Muscle layer of duodenum (tissue), 2 donors: ENCODE measurements around the gene VEPH1.

ENCODE experiments used
- H3K27ac ChIP-seq: one replicate; pipeline ENCODE4 v1.7.0; 2013; ENCODE audit warnings: mild to moderate bottlenecking, low read length
- H3K27me3 ChIP-seq: one replicate; pipeline ENCODE4 v1.7.0; 2013; ENCODE audit warnings: low read depth, mild to moderate bottlenecking, control low read depth, low read length
- H3K36me3 ChIP-seq, 2 donors: one replicate each; pipeline ENCODE4 v1.7.0; 2013; ENCODE audit warnings: low read length in 2 of 2, control low read depth in 1 of 2, mild to moderate bottlenecking in 1 of 2; ENCODE audit not compliant: insufficient read depth in 2 of 2, control insufficient read depth in 1 of 2
- H3K4me1 ChIP-seq, 2 donors: one replicate each; pipeline ENCODE4 v1.7.0; 2013; ENCODE audit warnings: low read length in 2 of 2, mild to moderate bottlenecking in 2 of 2, control low read depth in 1 of 2, moderate library complexity in 1 of 2; ENCODE audit not compliant: insufficient read depth in 2 of 2, control insufficient read depth in 1 of 2
- H3K4me3 ChIP-seq, 2 donors: one replicate each; pipeline ENCODE4 v1.7.0; 2013; ENCODE audit warnings: low read length in 2 of 2, low read depth in 1 of 2, mild to moderate bottlenecking in 1 of 2
- H3K9me3 ChIP-seq, 2 donors: one replicate each; pipeline ENCODE4 v1.7.0; 2013; ENCODE audit warnings: low read length in 2 of 2, control low read depth in 1 of 2, mild to moderate bottlenecking in 1 of 2; ENCODE audit not compliant: control insufficient read depth in 1 of 2
- donor health status: healthy.

Gene VEPH1

GRCh38 chr3:157502916-157503595 lies at the start of gene VEPH1:
Gene VEPH1, minus strand, starts transcription at chr3:157503416. Its CDS starts 8,067 bp downstream, at chr3:157495349.
- H3K36me3 ChIP-seq, result no peaks in the 10 kb centered on the region
- no peaks in the 10 kb centered on the region for H3K9me3 ChIP-seq
- H3K27me3 ChIP-seq, result peaks cover 8% of the 10 kb centered on the region
- no peak within 1 kb of the TSS for H3K27ac ChIP-seq
- no peak within 1 kb of the TSS for H3K4me3 ChIP-seq
- H3K4me1 ChIP-seq, result no peaks in the 10 kb centered on the region

GRCh38 chr3:157551961-157552360 lies 48.7 kb upstream of the VEPH1 start:
- Histone ChIP-seq H3K36me3 (no peaks in the 10 kb centered on the region), H3K27ac (no peak overlapping the region), H3K27me3 (no peaks in the 10 kb centered on the region), H3K9me3 (peaks cover 5 to 8% of the 10 kb centered on the region in 2 donors), H3K4me3 (no peak overlapping the region), H3K4me1 (no peaks in the 10 kb centered on the region)

- H3K4me1 ChIP-seq, result no peaks in the 10 kb centered on the region
- no peak overlapping the region for H3K4me3 ChIP-seq
- H3K9me3 ChIP-seq, result peaks cover 5 to 8% of the 10 kb centered on the region in 2 donors
- H3K27me3 ChIP-seq, result no peaks in the 10 kb centered on the region
- no peak overlapping the region for H3K27ac ChIP-seq
- no peaks in the 10 kb centered on the region for H3K36me3 ChIP-seq
Observed at GRCh38 chr3:157549498-157549897, 46.3 kb upstream of the VEPH1 start.

- H3K36me3 ChIP-seq, result no peaks in the 10 kb centered on the region
- no peak overlapping the region for H3K4me3 ChIP-seq
- no peaks in the 10 kb centered on the region for H3K27me3 ChIP-seq
- H3K27ac ChIP-seq, result no peak overlapping the region
- H3K9me3 ChIP-seq, result peaks cover 4 to 6% of the 10 kb centered on the region in 2 donors
- H3K4me1 ChIP-seq, result no peaks in the 10 kb centered on the region
Observed at GRCh38 chr3:157544501-157545130, 41.4 kb upstream of the VEPH1 start.

- H3K27ac ChIP-seq, result no peak overlapping the region
- H3K4me3 ChIP-seq, result peak overlapping the region; percentile 45 to 55
- H3K27me3 ChIP-seq, result no peaks in the 10 kb centered on the region
- peaks cover 4 to 6% of the 10 kb centered on the region in 2 donors for H3K9me3 ChIP-seq
- H3K4me1 ChIP-seq, result no peaks in the 10 kb centered on the region
- no peaks in the 10 kb centered on the region for H3K36me3 ChIP-seq
Observed at GRCh38 chr3:157543501-157544035, 40.4 kb upstream of the VEPH1 start.

- no peaks in the 10 kb centered on the region for H3K4me1 ChIP-seq
- H3K36me3 ChIP-seq, result no peaks in the 10 kb centered on the region
- peak overlapping the region; percentile 45 to 55 for H3K4me3 ChIP-seq
- no peaks in the 10 kb centered on the region for H3K27me3 ChIP-seq
- H3K9me3 ChIP-seq, result peaks cover 4 to 6% of the 10 kb centered on the region in 2 donors
- H3K27ac ChIP-seq, result no peak overlapping the region
Observed at GRCh38 chr3:157542711-157543500, 39.7 kb upstream of the VEPH1 start.

GRCh38 chr3:157541506-157542236 lies 38.5 kb upstream of the VEPH1 start:
- no peak overlapping the region for H3K27ac ChIP-seq
- no peaks in the 10 kb centered on the region for H3K4me1 ChIP-seq
- H3K27me3 ChIP-seq, result no peaks in the 10 kb centered on the region
- peaks cover 4 to 6% of the 10 kb centered on the region in 2 donors for H3K9me3 ChIP-seq
- no peaks in the 10 kb centered on the region for H3K36me3 ChIP-seq
- H3K4me3 ChIP-seq, result no peak overlapping the region

GRCh38 chr3:157540656-157541055 lies 37.4 kb upstream of the VEPH1 start:
- H3K4me3 ChIP-seq, result no peak overlapping the region
- no peaks in the 10 kb centered on the region for H3K36me3 ChIP-seq
- H3K9me3 ChIP-seq, result peaks cover 4 to 6% of the 10 kb centered on the region in 2 donors
- H3K4me1 ChIP-seq, result no peaks in the 10 kb centered on the region
- no peak overlapping the region for H3K27ac ChIP-seq
- no peaks in the 10 kb centered on the region for H3K27me3 ChIP-seq

- Histone ChIP-seq H3K4me3 (no peak overlapping the region), H3K36me3 (no peaks in the 10 kb centered on the region), H3K4me1 (no peaks in the 10 kb centered on the region), H3K9me3 (no peaks in the 10 kb centered on the region), H3K27ac (no peak overlapping the region), H3K27me3 (no peaks in the 10 kb centered on the region)
Observed at GRCh38 chr3:157535667-157536066, 32.5 kb upstream of the VEPH1 start.

GRCh38 chr3:157534725-157535161 lies 31.5 kb upstream of the VEPH1 start:
- no peak overlapping the region for H3K27ac ChIP-seq
- H3K9me3 ChIP-seq, result no peaks in the 10 kb centered on the region
- no peaks in the 10 kb centered on the region for H3K27me3 ChIP-seq
- H3K36me3 ChIP-seq, result no peaks in the 10 kb centered on the region
- no peaks in the 10 kb centered on the region for H3K4me1 ChIP-seq
- H3K4me3 ChIP-seq, result no peak overlapping the region
